Fibroblast of upper back skin (primary cell): ENCODE data around the gene CTDP1.
A peak's percentile ranks its signal among the peaks of the same experiment; 100 is the strongest.

ENCODE experiments used
- DNase-seq: peaks from one replicate; pipeline ENCODE4 v3.0.0-alpha.2; 2013

Gene CTDP1

GRCh38 chr18:79679552-79680099, at the start of gene CTDP1:
Gene CTDP1, plus strand, starts transcription at chr18:79679803. Its CDS starts 145 bp downstream, at chr18:79679948.
- peak; percentile 88 for DNase-seq

- DNase-seq, result peak; percentile 22
Observed at GRCh38 chr18:79630281-79631095, 49.1 kb upstream of the CTDP1 start.

GRCh38 chr18:79631096-79631507, 48.5 kb upstream of the CTDP1 start:
- no peak for DNase-seq

GRCh38 chr18:79631761-79632446, 47.7 kb upstream of the CTDP1 start:
- no peak for DNase-seq

- DNase-seq, result no peak
Observed at GRCh38 chr18:79632765-79633164, 46.8 kb upstream of the CTDP1 start.

GRCh38 chr18:79634186-79634585, 45.4 kb upstream of the CTDP1 start:
- DNase-seq, result no peak

GRCh38 chr18:79634593-79635426, 44.8 kb upstream of the CTDP1 start:
- peak; percentile 18 for DNase-seq

GRCh38 chr18:79635427-79635726, 44.2 kb upstream of the CTDP1 start:
- no peak for DNase-seq

- DNase-seq, result no peak
Observed at GRCh38 chr18:79637181-79637920, 42.3 kb upstream of the CTDP1 start.

GRCh38 chr18:79637921-79638909, 41.4 kb upstream of the CTDP1 start:
- no peak for DNase-seq

GRCh38 chr18:79639072-79639829, 40.4 kb upstream of the CTDP1 start:
- DNase-seq, result no peak

- DNase-seq, result no peak
Observed at GRCh38 chr18:79640064-79640672, 39.4 kb upstream of the CTDP1 start.

GRCh38 chr18:79640875-79641274, 38.7 kb upstream of the CTDP1 start:
- no peak for DNase-seq

GRCh38 chr18:79641722-79642497, 37.7 kb upstream of the CTDP1 start:
- DNase-seq, result no peak

- DNase-seq, result no peak
Observed at GRCh38 chr18:79642626-79643025, 37.0 kb upstream of the CTDP1 start.

- no peak for DNase-seq
Observed at GRCh38 chr18:79643054-79643984, 36.3 kb upstream of the CTDP1 start.

GRCh38 chr18:79644006-79644665, 35.5 kb upstream of the CTDP1 start:
- peak; percentile 43 for DNase-seq
